ENCODE measurements around the gene ZDHHC8.

DNA sequence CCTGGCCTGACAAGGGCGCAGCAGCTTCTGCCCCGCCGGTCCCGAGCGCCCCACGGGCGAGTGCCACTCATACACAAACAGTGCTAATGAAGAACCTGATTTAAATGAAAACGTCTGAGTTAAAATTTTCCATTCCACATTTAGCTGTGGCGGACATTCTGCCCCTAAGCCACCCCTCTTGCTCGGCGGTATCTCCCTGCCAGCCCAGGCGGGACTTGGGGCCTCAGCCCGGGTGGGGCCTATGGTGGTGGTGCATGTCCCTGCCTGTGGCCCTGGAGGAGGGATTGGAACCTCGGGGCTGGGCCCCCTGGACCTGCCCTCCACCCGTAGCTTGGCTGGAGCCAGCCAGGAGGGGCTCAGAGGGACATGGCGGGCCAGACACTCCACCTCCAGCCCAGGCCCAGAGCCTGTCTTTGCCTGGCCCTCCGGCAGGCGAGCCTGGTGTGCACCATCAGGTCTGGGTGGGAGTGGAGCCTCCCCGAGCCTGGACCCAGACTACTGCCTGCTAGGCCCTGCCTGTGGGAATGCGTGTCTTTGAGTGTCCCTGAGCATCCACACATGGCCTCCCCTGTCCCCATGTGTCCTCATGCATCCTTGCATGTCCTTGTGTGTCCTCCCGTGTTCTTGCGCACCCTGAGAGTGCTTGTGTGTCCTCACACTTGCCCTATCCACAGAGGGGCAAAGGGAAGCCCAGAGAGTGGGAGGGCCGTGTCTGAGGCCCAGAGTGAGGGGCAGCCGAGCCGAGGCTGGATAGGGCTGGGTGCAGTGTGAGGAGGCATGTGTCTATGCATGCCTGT lies 4.4 kb downstream of the ZDHHC8 start:
- TF ChIP-seq, protein P1, sequence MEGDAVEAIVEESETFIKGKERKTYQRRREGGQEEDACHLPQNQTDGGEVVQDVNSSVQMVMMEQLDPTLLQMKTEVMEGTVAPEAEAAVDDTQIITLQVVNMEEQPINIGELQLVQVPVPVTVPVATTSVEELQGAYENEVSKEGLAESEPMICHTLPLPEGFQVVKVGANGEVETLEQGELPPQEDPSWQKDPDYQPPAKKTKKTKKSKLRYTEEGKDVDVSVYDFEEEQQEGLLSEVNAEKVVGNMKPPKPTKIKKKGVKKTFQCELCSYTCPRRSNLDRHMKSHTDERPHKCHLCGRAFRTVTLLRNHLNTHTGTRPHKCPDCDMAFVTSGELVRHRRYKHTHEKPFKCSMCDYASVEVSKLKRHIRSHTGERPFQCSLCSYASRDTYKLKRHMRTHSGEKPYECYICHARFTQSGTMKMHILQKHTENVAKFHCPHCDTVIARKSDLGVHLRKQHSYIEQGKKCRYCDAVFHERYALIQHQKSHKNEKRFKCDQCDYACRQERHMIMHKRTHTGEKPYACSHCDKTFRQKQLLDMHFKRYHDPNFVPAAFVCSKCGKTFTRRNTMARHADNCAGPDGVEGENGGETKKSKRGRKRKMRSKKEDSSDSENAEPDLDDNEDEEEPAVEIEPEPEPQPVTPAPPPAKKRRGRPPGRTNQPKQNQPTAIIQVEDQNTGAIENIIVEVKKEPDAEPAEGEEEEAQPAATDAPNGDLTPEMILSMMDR (IDR thresholded peaks at IDR 0.05): no peak
- no peak for TF ChIP-seq POLR2A (IDR thresholded peaks at IDR 0.05)
